Hematopoietic multipotent progenitor cell treated with erythropoietin and hydrocortisone succinate and interleukin-3 and kit ligand, for 17 days (in vitro differentiated cells): ENCODE measurements around the gene GRB7.
"Not testable (repeated sequence)": the region's sequence is repeated elsewhere in the genome, so short reads cannot be mapped to it uniquely, and the experiment has no call there.

Experiments
- DNase-seq: peaks from one replicate; pipeline ENCODE4 v3.0.0-alpha.2; 2015; ENCODE audit warnings: low spot score

The GRB7 gene

DNA sequence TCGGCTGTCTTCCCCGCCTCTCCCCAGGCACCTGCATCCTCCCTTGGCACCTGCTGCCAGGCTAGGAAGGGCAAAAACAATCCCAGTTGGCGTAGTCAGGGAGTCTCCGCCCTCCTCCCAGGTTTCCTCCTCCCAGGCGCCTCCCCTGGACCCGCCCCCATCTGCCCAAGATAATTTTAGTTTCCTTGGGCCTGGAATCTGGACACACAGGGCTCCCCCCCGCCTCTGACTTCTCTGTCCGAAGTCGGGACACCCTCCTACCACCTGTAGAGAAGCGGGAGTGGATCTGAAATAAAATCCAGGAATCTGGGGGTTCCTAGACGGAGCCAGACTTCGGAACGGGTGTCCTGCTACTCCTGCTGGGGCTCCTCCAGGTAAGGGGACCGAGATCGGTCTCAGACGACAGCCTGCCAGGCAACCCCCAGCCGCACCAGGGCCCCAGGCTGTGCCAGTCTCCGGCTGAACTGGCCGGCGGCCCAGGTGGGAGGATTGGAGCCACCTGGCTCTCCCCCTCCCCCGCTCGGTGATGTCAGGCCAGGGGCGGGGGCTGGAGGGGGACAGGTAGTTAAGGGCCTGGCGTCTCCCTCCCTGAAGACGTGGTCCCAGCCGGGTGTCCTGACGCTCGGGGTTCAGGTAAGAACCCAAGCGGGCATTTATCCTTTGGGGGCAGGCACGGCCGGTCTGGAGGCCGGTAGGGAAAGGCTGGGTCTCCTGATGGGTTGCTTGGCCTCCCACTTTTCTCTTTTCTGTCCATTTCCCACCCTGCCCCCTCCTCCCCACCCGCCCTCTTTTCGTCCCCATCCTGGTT lies at the start of gene GRB7:
GRB7 (plus strand) TSS at position 179 of the 808 bp plus-strand sequence. CDS start 4,364 bp downstream, outside the sequence.
- DNase-seq = no peak

GRCh38 chr17:39688475-39688835 lies 49.3 kb upstream of the GRB7 start:
- no peak for DNase-seq

DNA sequence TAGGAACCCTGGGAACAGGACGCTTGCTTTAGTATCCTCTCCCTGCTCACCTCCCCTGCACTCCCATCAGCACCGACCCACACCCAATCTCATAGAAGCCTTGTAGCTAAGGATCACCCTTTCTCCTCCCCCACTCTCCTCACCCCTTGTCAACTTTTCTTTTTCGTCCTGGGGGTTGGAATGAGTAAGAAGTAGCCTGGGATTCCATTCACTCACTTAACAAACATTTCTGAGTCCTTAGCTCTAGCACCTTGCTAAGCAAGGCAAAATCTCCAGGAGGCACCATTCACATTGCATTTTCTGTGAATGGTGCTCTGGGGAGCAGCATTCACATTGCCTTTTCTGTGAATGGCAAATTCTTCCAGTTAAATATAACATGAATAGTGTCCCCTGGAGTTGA lies 48.8 kb upstream of the GRB7 start:
- DNase-seq = no peak

DNA sequence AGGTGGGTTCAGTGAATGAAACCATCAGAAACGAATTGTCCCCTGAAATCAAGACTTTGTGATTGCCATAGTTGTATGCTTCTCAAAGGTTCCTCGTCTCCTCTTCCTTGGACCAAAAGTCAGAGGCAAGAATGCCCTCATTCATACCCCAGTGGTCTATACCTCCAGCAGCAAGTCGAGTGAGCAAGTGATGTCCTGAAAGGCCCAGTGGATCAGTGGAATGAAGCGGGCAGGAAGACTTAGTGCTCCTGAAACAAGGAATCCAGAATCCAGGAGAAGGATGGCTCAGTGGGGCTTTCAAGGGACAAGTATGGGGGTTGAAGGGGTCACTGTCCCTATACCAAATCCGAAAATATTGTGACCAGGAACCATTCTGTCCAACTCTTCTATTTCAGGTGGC lies 43.1 kb upstream of the GRB7 start:
- no peak for DNase-seq

DNA sequence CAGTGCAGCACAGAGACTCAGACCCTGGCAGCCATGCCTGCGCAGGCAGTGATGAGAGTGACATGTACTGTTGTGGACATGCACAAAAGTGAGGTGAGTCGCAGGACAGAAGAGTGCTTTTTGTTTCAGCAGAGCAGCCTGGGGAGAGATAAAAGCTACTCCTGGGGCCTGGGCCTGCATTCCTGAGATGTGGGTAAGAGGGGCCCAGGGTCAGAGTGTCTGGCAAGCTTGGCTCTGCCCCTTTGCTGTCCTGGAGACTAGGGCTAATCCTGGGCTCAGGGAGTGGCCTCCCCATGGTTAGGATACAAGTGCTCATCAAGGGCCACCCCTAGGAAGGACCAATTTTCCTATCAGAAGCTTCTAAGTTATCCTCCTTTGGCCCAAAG lies 42.7 kb upstream of the GRB7 start:
- no peak for DNase-seq

DNA sequence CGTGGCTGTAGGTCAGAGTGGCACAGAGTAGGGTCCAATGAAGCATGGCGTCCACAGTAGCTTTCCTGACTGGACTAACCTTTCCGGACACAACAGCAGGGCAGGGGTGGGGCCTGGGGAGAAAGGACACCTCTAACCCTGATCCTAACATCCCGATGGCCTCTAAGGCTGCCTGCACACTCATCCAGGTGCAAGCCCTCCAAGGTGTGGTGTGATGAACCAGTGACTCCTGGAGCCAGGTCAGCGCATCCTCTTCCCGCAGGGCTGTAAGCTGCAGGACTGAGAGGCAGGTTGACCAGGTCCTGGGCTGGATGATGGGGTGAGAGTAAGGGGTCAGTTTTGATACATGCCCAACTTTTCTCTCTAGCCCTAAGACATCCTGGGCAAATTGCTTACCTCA lies 41.0 kb upstream of the GRB7 start:
- no peak for DNase-seq

- no peak for DNase-seq
These were observed 39.8 kb upstream of the GRB7 start for GRCh38 chr17:39697961-39698360.

DNA sequence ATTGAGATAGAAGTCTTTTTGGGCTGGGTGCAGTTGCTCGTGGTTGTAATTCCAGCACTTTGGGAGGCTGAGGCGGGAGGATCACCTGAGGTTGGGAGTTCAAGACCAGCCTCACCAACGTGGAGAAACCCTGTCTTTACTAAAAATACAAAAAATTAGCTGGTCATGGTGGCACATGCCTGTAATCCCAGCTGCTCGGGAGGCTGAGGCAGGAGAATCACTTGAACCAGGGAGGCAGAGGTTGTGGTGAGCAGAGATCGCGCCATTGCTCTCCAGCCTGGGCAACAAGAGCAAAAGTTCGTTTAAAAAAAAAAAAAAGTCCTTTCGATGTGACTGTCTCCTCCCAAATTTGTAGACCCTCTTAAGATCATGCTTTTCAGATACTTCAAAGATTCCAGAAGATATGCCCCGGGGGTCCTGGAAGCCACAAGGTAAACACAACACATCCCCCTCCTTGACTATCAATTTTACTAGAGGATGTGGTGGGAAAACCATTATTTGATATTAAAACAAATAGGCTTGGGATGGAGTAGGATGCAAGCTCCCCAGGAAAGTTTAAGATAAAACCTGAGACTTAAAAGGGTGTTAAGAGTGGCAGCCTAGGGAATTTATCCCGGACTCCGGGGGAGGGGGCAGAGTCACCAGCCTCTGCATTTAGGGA lies 38.5 kb upstream of the GRB7 start:
- DNase-seq = not testable (repeated sequence)

DNA sequence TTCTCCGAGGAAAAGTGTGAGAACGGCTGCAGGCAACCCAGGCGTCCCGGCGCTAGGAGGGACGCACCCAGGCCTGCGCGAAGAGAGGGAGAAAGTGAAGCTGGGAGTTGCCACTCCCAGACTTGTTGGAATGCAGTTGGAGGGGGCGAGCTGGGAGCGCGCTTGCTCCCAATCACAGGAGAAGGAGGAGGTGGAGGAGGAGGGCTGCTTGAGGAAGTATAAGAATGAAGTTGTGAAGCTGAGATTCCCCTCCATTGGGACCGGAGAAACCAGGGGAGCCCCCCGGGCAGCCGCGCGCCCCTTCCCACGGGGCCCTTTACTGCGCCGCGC lies 38.0 kb upstream of the GRB7 start, which contains the start of gene ERBB2:
ERBB2 (plus strand) TSS at position 247 of the 330 bp plus-strand sequence. CDS start 175 bp downstream, outside the sequence.
- no peak for DNase-seq

GRCh38 chr17:39700148-39700987 lies 37.4 kb upstream of the GRB7 start:
- DNase-seq = no peak

DNA sequence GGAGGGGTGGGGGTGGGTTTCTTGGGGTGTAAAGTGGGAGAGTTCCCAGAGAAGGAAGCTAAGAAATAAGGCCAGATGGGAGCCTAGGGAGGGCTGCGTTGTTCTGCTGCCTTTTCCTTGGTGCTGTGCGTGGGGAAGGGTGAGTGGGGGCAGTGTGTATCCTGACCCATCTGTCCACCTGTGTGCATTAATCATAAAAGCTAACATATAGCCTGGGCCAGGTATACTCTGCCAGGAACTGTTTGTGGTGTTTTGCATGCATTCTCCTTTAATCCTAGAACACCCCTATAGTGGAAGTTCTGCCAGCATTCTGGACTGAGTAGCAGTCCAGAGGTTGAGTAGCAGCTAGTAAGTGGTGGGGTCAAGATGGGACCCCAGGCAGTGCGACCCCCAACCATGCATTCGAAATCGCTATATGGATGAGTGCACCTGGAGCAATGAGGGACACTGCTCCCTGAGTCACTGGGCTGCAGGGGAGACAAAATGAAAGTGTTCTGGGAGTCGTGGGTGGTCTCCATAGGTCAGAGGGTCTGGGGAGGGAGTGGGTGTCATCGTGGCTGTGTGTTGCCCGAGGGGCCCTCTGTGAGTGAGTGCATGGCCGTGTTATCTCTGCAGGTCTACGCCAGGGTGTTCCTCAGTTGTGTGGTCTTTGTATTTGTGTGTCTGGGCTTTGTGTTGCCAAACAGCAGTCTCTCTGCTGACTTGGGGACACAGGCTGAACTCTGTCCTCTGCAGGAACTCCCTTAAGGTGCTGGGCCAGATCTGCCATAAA lies 36.5 kb upstream of the GRB7 start:
- no peak for DNase-seq

- no peak for DNase-seq
These were observed 35.8 kb upstream of the GRB7 start for GRCh38 chr17:39701784-39702422.

DNA sequence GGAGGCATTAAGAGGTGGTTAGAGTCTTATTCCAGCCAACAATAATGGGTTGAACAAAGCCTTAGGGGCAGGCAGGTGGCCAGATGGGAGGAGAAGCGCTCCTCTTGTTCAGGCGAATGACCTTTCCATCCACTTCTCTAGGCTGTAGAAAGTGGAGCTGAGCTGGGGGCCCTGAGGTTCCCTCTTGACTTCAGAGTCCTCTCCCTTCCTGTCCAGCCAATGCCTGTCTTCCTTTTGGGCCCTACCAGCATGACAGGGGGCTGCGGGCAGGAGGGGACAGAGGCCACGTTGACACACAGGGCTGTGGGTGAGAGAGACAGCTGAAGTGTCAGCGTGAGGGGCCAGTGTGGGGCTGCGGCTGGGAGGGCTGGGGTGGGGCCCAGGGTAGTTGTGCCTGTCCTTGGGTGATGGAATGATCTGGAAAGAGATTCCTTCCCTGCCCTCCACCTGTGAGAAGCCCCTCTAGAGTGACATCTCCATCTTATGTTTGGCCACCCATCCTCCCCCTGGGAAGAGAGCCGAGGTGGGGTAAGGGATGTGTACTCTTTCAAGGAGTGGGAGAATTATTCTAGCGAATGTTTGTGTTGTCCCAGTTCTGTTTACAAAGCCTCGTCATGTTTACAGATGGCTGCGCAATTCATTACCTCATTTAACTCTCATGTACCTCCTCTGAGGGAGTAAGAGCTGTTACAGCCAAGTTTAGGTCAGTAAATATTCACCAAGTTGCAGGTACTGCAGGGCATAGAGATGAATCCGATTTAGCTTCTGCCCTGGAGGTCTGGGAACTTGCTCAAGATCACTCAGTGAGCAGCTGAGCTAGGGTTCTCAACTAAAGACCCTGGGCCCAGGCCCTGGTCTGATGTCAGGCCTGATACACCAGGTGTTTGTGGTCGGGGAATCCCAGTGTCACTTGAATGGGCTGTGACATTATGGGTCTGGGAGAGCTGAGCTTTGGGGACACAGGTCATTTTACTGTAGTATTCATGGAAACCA lies 34.5 kb upstream of the GRB7 start:
- DNase-seq = no peak

DNA sequence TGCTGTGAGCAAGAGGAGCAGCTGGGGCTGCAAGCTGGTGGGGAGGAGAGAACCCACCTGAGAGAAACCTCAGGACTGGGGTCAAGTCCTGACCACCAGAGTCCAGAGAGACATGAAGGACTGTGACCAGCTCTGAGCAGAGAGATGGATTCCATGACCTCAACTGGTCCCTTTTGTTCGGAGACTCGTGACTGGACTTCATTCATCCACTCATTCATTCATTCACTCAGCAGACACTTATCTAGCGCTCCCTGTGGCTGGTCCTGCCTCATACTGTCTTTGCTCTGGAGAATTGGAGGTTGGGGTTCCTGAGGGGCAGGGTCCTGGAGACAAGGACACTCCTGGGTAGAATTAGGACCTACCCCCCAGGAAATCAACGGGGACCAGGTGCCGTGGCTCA lies 33.8 kb upstream of the GRB7 start:
- DNase-seq = no peak

DNA sequence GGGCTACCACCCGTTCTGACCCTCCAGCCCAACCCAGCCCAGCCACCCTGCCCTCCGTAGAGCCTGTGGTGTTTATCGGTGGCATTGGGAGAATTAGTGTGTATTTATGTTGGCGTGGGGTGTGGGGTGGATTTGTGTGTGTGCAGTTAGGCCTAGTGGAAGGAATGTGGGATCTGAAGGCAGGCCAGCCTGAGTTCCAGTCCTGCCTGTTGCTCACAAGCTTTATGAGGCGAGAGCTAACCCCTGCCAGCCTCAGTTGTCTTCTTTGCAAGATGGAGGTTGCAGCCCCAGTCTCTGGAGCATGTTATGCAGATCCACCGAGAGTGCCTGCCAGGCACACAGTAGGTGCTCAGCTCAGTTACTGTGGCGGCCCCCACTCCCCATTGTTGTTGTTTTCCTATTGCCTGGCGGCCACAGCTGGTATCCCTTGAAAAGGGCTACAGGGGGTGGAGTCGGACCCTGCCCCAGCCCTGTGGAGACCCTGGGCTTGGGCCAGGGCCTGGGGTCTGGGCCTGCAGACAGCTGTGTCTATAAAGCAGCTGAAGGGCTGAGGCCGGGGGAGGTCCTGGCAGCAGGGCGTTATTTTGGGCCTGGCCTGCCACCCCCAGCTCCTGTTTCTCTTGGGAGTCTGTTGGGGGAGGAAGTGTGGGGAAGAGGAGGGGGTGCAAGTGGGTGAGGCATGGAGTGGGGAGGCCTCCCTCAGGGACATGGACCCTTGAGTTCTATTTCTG lies 32.8 kb upstream of the GRB7 start:
- DNase-seq = no peak

DNA sequence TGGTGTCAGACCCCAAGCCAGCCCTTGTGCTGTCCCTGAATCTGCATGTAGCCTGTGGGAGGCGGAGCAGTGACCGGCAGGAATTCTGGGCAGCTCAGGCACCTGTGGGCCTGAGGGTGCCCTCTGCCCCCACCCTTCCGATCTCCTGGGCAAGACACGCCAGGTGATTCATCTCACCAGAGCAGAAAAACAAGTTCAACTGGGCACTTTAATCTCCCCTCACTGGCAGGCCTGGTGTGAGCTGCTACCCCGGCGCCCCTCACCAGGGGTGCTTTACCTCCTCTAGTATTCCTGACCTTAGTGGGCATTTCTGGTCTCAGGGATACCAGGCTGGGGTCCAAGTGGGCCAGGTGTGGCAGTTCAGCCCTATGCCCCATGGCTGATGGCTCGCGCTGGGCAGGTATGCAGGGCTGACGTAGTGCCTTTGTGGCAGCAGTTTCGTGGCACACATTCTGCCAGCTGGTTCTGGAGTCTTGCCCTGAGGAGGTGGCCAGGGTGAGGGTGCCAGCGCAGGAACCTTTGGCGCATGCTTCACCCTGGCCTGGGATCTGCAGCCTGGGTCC lies 31.9 kb upstream of the GRB7 start:
- no peak for DNase-seq

- no peak for DNase-seq
These were observed 31.4 kb upstream of the GRB7 start for GRCh38 chr17:39706383-39706782.

DNA sequence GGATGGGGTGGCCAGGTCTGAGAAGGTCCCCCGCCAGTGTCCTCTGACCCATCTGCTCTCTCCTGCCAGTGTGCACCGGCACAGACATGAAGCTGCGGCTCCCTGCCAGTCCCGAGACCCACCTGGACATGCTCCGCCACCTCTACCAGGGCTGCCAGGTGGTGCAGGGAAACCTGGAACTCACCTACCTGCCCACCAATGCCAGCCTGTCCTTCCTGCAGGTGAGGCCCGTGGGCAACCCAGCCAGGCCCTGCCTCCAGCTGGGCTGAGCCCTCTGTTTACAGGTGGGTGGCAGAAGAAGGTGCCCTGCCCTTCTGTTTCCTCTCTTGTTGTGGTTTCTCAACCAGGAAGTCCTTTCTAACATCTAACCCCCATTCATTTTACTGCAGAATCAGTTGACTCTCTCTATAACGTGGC lies 30.8 kb upstream of the GRB7 start:
- DNase-seq = no peak

- no peak for DNase-seq
These were observed 28.3 kb upstream of the GRB7 start for GRCh38 chr17:39709319-39709997.
